Mesenteric fat pad (tissue), 1 donor: ENCODE measurements around the gene RASEF. TPM values are rescaled to one million over a fixed set of nuclear protein-coding genes. Genes with fewer than 3 reads are reported as not detected.

Source experiments
- DNase-seq: peaks from one replicate; pipeline ENCODE4 v3.0.0-alpha.2; 2020; ENCODE audit warnings: low spot score
- total RNA-seq: library from RNA; stranded (reverse); fragmentation: NEBNext Ultra II Directional; extraction: Animal tissue kit (Norgen Biotek cat#: 25700); gene quantifications from one replicate; pipeline ENCODE4 v1.2.1, GENCODE V29; 2021
- donor health status: DM: yes; HTN: yes; CAD: no.

RASEF gene
- total RNA-seq, 1 donor from 2014 or later: 0.06 TPM

GRCh38 chr9:83013867-83014605, 48.9 kb downstream of the RASEF start:
- DNase-seq: no peak

- DNase-seq: no peak
Observed at GRCh38 chr9:83012922-83013838, 49.8 kb downstream of the RASEF start.

GRCh38 chr9:83012168-83012921, 50.6 kb downstream of the RASEF start:
- no peak for DNase-seq

GRCh38 chr9:83011611-83012010, 51.3 kb downstream of the RASEF start:
- no peak for DNase-seq

GRCh38 chr9:83007521-83008300, 55.2 kb downstream of the RASEF start:
- DNase-seq: no peak

GRCh38 chr9:83006378-83006777, 56.6 kb downstream of the RASEF start:
- DNase-seq: no peak

- DNase-seq: no peak
Observed at GRCh38 chr9:83005963-83006362, 57.0 kb downstream of the RASEF start.

- DNase-seq: no peak
Observed at GRCh38 chr9:83005361-83005760, 57.6 kb downstream of the RASEF start.

- DNase-seq: no peak
Observed at GRCh38 chr9:83002329-83002728, 60.6 kb downstream of the RASEF start.

- no peak for DNase-seq
Observed at GRCh38 chr9:83000765-83001164, 62.2 kb downstream of the RASEF start.

- no peak for DNase-seq
Observed at GRCh38 chr9:82998409-82998808, 64.5 kb downstream of the RASEF start.

- DNase-seq: no peak
Observed at GRCh38 chr9:82997476-82998140, 65.3 kb downstream of the RASEF start.

GRCh38 chr9:82996941-82997340, 66.0 kb downstream of the RASEF start:
- DNase-seq: no peak

GRCh38 chr9:82993856-82994605, 68.9 kb downstream of the RASEF start:
- DNase-seq: no peak

- no peak for DNase-seq
Observed at GRCh38 chr9:82991671-82992070, 71.3 kb downstream of the RASEF start.

- DNase-seq: no peak
Observed at GRCh38 chr9:82989929-82990328, 73.0 kb downstream of the RASEF start.

- DNase-seq: no peak
Observed at GRCh38 chr9:82988488-82988887, 74.5 kb downstream of the RASEF start.

- no peak for DNase-seq
Observed at GRCh38 chr9:82987370-82988189, 75.4 kb downstream of the RASEF start.

- no peak for DNase-seq
Observed at GRCh38 chr9:82981552-82981951, 81.4 kb downstream of the RASEF start.
